SU-DHL-6 (cell line): Measurements from ENCODE around the gene IGFL2.

Source experiments
- H2AFZ ChIP-seq: fragments of 200-600 bp; sonication (generic); 2 replicates; pipeline ENCODE4 v1.6.1; 2014; ENCODE audit warnings: low read depth, mild to moderate bottlenecking, moderate library complexity, mixed read lengths, antibody characterized with exemption, low read length; ENCODE audit not compliant: severe bottlenecking
- H3F3A ChIP-seq: fragments of 200-600 bp; shearing (Covaris generic); 2 replicates; pipeline ENCODE4 v1.6.0; 2016; ENCODE audit warnings: antibody characterized with exemption, mild to moderate bottlenecking; ENCODE audit not compliant: insufficient read depth
- H3K27ac ChIP-seq: fragments of 200-600 bp; sonication (generic); 2 replicates; pipeline ENCODE4 v1.5.1; 2016; ENCODE audit warnings: low read depth, mild to moderate bottlenecking, low read length, moderate library complexity, mixed read lengths
- H3K27me3 ChIP-seq: fragments of 200-600 bp; sonication (generic), shearing (Covaris generic); 2 replicates; pipeline ENCODE4 v1.6.0; 2014; ENCODE audit warnings: mild to moderate bottlenecking, low read length
- H3K36me3 ChIP-seq: fragments of 200-600 bp; sonication (generic); 2 replicates; pipeline ENCODE4 v1.6.1; 2014; ENCODE audit warnings: mild to moderate bottlenecking, low read length, mixed read lengths
- H3K4me2 ChIP-seq: fragments of 300-600, 200-600 bp; shearing (Covaris generic), sonication (generic); 2 replicates; pipeline ENCODE4 v1.6.0; 2014; ENCODE audit warnings: low read length, low read depth, mild to moderate bottlenecking; ENCODE audit not compliant: poor library complexity, severe bottlenecking
- H3K4me3 ChIP-seq: fragments of 200-600 bp; sonication (generic); 2 replicates; pipeline ENCODE4 v1.5.1; 2014; ENCODE audit warnings: antibody characterized with exemption, low read length, mild to moderate bottlenecking, mixed read lengths; ENCODE audit not compliant: insufficient read depth, poor library complexity, severe bottlenecking
- H3K79me2 ChIP-seq: fragments of 200-600 bp; sonication (generic); 2 replicates; pipeline ENCODE4 v1.6.1; 2014; ENCODE audit warnings: mild to moderate bottlenecking, low read length, moderate library complexity; ENCODE audit not compliant: insufficient read depth
- H3K9ac ChIP-seq: fragments of 200-600 bp; sonication (generic); 2 replicates; pipeline ENCODE4 v1.7.0; 2014; ENCODE audit warnings: mild to moderate bottlenecking, low read length
- H3K9me2 ChIP-seq: fragments of 200-600 bp; sonication (generic); replicated peaks from 2 replicates; pipeline ENCODE4 v1.6.1; 2014; ENCODE audit warnings: low read length; ENCODE audit not compliant: insufficient read depth
- H3K9me3 ChIP-seq: fragments of 200-600 bp; sonication (generic); 2 replicates; pipeline ENCODE4 v1.6.1; 2014; ENCODE audit warnings: low read length, mixed read lengths; ENCODE audit not compliant: insufficient read depth
- H4K20me1 ChIP-seq: fragments of 200-600 bp; sonication (generic); 2 replicates; pipeline ENCODE4 v1.6.1; 2014; ENCODE audit warnings: low read depth, mild to moderate bottlenecking, antibody characterized with exemption, low read length, moderate library complexity, mixed read lengths
- CTCF ChIP-seq: fragments of 200-600 bp; sonication (generic); IDR thresholded peaks from one replicate; pipeline ENCODE4 v1.5.1; 2017; ENCODE audit warnings: antibody characterized with exemption, mild to moderate bottlenecking, low read length, moderate library complexity; ENCODE audit not compliant: insufficient read depth, poor library complexity, severe bottlenecking
- EZH2phosphoT487 ChIP-seq: fragments of 200-600 bp; sonication (generic), shearing (Covaris generic); conservative IDR thresholded peaks from 2 replicates; pipeline ENCODE4 v1.6.1; 2018; ENCODE audit warnings: mild to moderate bottlenecking, antibody characterized with exemption, low read length, moderate library complexity, mixed read lengths

IGFL2 gene

GRCh38 chr19:46107371-46107770 lies 40.7 kb upstream of the IGFL2 start:
- no peak overlapping the region for H3K27ac ChIP-seq
- H3K4me3 ChIP-seq: no peak overlapping the region
- no peaks in the 10 kb centered on the region for H3K36me3 ChIP-seq
- H3K4me2 ChIP-seq: no peak overlapping the region
- TF ChIP-seq EZH2phosphoT487 (no peak), CTCF (no peak)
- no peaks in the 10 kb centered on the region; the same call in 1 of the 2 replicates for H4K20me1 ChIP-seq
- H3K27me3 ChIP-seq: no peaks in the 10 kb centered on the region; the same call in 1 of the 2 replicates
- H3K9ac ChIP-seq: no peak overlapping the region
- no peaks in the 10 kb centered on the region for H3K79me2 ChIP-seq
- H2AFZ ChIP-seq: no peak overlapping the region
- H3F3A ChIP-seq: no peaks in the 10 kb centered on the region
- H3K9me3 ChIP-seq: no peaks in the 10 kb centered on the region
- H3K9me2 ChIP-seq: no peaks in the 10 kb centered on the region

DNA sequence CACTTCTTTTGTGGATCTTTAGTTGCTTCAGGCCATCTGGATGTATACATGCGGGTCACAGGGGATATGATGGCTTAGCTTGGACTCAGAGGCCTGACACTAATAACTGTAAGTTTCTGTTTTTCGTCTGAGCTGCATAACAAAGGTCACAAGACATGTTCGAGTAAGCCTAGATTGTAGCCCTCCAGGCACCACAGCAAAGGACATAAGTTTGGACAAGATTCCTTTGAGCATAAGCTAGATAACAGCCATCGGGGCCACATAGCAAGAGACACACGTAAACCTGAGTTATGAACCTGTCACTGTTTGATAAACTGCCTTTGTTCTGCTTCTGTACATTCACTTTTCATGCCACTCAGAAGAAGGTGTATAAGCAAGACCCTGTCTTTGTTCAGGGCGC lies 38.2 kb upstream of the IGFL2 start:
- H3K9me3 ChIP-seq: no peaks in the 10 kb centered on the region
- H3K4me2 ChIP-seq: no peak overlapping the region
- H4K20me1 ChIP-seq: no peaks in the 10 kb centered on the region; the same call in 1 of the 2 replicates
- no peak overlapping the region for H3K27ac ChIP-seq
- no peaks in the 10 kb centered on the region for H3K27me3 ChIP-seq
- no peak overlapping the region for H3K4me3 ChIP-seq
- H3F3A ChIP-seq: no peaks in the 10 kb centered on the region
- no peaks in the 10 kb centered on the region for H3K79me2 ChIP-seq
- H3K9me2 ChIP-seq: no peaks in the 10 kb centered on the region
- H2AFZ ChIP-seq: no peak overlapping the region
- no peak overlapping the region for H3K9ac ChIP-seq
- H3K36me3 ChIP-seq: no peaks in the 10 kb centered on the region
- no peak for TF ChIP-seq EZH2phosphoT487
- TF ChIP-seq CTCF: no peak

- no peaks in the 10 kb centered on the region for H3K36me3 ChIP-seq
- H3F3A ChIP-seq: no peaks in the 10 kb centered on the region
- no peaks in the 10 kb centered on the region for H3K27me3 ChIP-seq
- no peaks in the 10 kb centered on the region for H3K9me3 ChIP-seq
- no peak overlapping the region for H3K4me2 ChIP-seq
- no peak overlapping the region for H3K4me3 ChIP-seq
- no peak overlapping the region for H3K9ac ChIP-seq
- no peaks in the 10 kb centered on the region; the same call in 1 of the 2 replicates for H4K20me1 ChIP-seq
- H3K27ac ChIP-seq: no peak overlapping the region
- H3K79me2 ChIP-seq: no peaks in the 10 kb centered on the region
- TF ChIP-seq EZH2phosphoT487: no peak
- TF ChIP-seq CTCF: no peak
- no peaks in the 10 kb centered on the region for H3K9me2 ChIP-seq
- no peak overlapping the region for H2AFZ ChIP-seq
These were observed 36.7 kb upstream of the IGFL2 start for GRCh38 chr19:46111376-46111775.
